Hepatocyte (in vitro differentiated cells): ENCODE data around the gene C10orf67.

Experiments used
- EZH2 ChIP-seq: fragments of 200-600 bp; sonication (generic); IDR thresholded peaks from 2 replicates; pipeline ENCODE4 v1.6.1; 2016; ENCODE audit warnings: antibody characterized with exemption, mild to moderate bottlenecking, borderline replicate concordance
- TF ChIP-seq, protein P1 (sequence below): fragments of 200-600 bp; sonication (generic); IDR thresholded peaks from 2 replicates; pipeline ENCODE4 v1.5.1; 2016; ENCODE audit warnings: antibody characterized with exemption, mild to moderate bottlenecking; ENCODE audit not compliant: poor library complexity

DNA sequence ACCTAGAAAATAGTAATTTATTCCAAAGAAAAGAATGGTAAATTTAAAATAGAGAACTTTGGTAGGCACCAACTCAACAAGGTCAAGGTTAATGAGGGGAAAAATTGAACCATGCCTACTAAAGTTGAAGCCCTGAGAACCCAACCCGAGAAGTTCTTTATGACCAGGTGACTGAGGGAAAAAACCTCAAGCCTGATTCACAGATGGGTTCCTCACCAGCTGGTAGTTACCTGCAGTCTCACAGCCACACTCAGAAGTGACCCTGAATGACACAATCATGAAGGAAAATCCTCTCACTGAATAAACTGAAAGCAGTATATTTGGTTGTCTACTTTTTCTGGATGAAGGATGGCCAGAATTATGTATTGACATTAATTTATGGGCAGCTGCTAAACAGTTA is 7.0 kb downstream of the C10orf67 start:
- TF ChIP-seq, protein P1, sequence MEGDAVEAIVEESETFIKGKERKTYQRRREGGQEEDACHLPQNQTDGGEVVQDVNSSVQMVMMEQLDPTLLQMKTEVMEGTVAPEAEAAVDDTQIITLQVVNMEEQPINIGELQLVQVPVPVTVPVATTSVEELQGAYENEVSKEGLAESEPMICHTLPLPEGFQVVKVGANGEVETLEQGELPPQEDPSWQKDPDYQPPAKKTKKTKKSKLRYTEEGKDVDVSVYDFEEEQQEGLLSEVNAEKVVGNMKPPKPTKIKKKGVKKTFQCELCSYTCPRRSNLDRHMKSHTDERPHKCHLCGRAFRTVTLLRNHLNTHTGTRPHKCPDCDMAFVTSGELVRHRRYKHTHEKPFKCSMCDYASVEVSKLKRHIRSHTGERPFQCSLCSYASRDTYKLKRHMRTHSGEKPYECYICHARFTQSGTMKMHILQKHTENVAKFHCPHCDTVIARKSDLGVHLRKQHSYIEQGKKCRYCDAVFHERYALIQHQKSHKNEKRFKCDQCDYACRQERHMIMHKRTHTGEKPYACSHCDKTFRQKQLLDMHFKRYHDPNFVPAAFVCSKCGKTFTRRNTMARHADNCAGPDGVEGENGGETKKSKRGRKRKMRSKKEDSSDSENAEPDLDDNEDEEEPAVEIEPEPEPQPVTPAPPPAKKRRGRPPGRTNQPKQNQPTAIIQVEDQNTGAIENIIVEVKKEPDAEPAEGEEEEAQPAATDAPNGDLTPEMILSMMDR, result no peak
- TF ChIP-seq EZH2, result no peak
